Measurements from ENCODE around the gene PPP2R1B. TPM values are rescaled to one million over a fixed set of nuclear protein-coding genes. Genes with fewer than 3 reads are reported as not detected.

The PPP2R1B gene
- total RNA-seq, 1 donor from 2014 or later, result 57.7 TPM

DNA sequence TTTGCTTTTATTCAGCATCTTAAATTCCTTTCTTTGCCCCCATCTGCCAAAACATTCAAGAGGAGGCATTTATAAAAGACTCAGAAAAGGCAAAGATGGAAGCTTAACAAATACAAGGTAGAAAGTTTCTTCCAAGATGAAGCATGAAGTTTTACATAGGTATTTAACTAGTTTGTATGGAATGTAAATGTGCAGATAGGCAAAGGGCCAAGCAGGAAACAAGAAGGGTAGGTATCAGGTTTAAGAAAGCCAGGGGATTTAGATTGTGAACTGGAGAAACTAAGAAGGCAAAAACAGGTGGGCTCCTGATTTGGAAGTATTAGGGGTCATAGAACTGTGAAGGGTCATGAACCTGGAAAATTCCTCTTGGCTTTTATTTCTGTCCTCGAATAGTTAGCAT, 62.6 kb downstream of the PPP2R1B start:
- Mint-ChIP-seq H3K27ac (no peak overlapping the region), H3K4me1 (ENCODE audit: low read depth) (peaks cover 15% of the 10 kb centered on the region), H3K27me3 (ENCODE audit: low read depth) (no peaks in the 10 kb centered on the region), H3K36me3 (ENCODE audit: low read depth) (peaks cover 26% of the 10 kb centered on the region), H3K9me3 (no peaks in the 10 kb centered on the region), H3K4me3 (ENCODE audit: low read depth) (no peak overlapping the region)
- intact Hi-C loops (cut with micrococcal nuclease), result no loop called here
- no peak for DNase-seq (ENCODE audit: low spot score)

- H3K27me3 Mint-ChIP-seq (ENCODE audit: low read depth), result no peaks in the 10 kb centered on the region
Measured at GRCh38 chr11:111702623-111703022, 63.6 kb downstream of the PPP2R1B start.

DNA sequence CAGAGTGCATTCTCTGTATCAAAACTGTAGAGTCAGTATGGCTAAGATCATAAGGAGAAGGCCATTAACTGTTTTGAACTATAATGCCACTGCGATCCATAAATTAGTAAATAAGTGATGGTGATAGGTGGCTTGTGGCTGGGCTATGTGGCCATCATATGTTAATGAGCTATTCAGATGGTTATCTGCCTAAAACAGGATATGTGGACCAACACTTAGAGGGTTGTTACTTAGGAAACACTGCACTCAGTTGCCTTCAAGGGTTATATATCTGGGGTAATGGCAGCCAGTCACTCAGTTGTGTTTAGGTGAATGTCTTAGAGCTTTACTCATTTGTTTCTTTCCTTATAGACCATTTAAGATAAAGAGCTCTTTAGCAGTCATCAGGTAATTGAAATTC, 66.0 kb downstream of the PPP2R1B start:
- Mint-ChIP-seq H3K27me3 (ENCODE audit: low read depth) (no peaks in the 10 kb centered on the region), H3K4me3 (ENCODE audit: low read depth) (no peak overlapping the region), H3K27ac (no peak overlapping the region), H3K36me3 (ENCODE audit: low read depth) (peaks cover 21% of the 10 kb centered on the region), H3K4me1 (ENCODE audit: low read depth) (peaks cover 17% of the 10 kb centered on the region), H3K9me3 (no peaks in the 10 kb centered on the region)
- DNase-seq (ENCODE audit: low spot score), result no peak
- intact Hi-C loops (cut with micrococcal nuclease), result no loop called here

More at GRCh38 chr11:111702623-111703022, 63.6 kb downstream of the PPP2R1B start:
- H3K4me3 Mint-ChIP-seq (ENCODE audit: low read depth), result no peak overlapping the region
- DNase-seq (ENCODE audit: low spot score), result no peak
- H3K36me3 Mint-ChIP-seq (ENCODE audit: low read depth), result peaks cover 26% of the 10 kb centered on the region
- H3K9me3 Mint-ChIP-seq, result no peaks in the 10 kb centered on the region
- intact Hi-C loops (cut with micrococcal nuclease), result no loop called here
- H3K27ac Mint-ChIP-seq, result no peak overlapping the region
- peaks cover 17% of the 10 kb centered on the region for H3K4me1 Mint-ChIP-seq (ENCODE audit: low read depth)

DNA sequence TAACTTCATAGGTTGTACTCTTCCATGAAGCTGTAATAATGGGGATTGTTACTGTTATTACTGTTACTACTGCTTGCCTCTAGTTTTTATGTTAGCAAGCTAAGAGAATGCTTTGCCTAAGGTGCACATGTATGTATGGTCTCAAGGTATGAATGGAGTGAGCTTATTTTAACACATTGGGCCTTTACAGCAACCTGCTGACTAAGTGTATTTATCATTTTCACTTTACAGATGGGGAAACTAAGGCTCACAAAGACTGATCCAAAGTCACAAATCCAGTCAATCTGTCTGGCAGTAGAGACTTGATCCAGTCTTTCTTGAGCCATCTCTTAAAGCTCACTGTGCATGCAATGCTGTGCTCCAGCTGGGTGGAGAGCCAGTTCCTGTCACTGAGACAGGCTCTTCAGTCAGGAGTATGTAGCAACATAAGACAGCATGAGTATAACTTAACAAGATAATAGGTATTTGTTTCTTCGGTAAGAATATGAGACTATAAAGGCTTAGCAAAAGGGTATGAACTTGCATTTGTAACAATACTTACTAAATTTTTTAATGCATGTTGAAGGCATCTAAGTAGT, 66.5 kb downstream of the PPP2R1B start:
- H3K36me3 Mint-ChIP-seq (ENCODE audit: low read depth), result peaks cover 16% of the 10 kb centered on the region
- intact Hi-C loops (cut with micrococcal nuclease), result loop anchor here (10.0 kb wide), 1 partner anchor 95 kb away; the partner anchor contains the start of gene SIK2

GRCh38 chr11:111698852-111699559, 67.2 kb downstream of the PPP2R1B start:
- Mint-ChIP-seq H3K4me3 (ENCODE audit: low read depth) (no peak overlapping the region), H3K27ac (no peak overlapping the region), H3K36me3 (ENCODE audit: low read depth) (peaks cover 16% of the 10 kb centered on the region), H3K27me3 (ENCODE audit: low read depth) (no peaks in the 10 kb centered on the region), H3K9me3 (no peaks in the 10 kb centered on the region), H3K4me1 (ENCODE audit: low read depth) (peaks cover 17% of the 10 kb centered on the region)
- no peak for DNase-seq (ENCODE audit: low spot score)
- intact Hi-C loops (cut with micrococcal nuclease), result loop anchor here (10.0 kb wide), 1 partner anchor 94 kb away; the partner anchor contains the start of gene SIK2

More for the DNA sequence above, 66.5 kb downstream of the PPP2R1B start:
- DNase-seq (ENCODE audit: low spot score), result no peak
- H3K4me1 Mint-ChIP-seq (ENCODE audit: low read depth), result peaks cover 17% of the 10 kb centered on the region
- no peaks in the 10 kb centered on the region for H3K9me3 Mint-ChIP-seq
- no peaks in the 10 kb centered on the region for H3K27me3 Mint-ChIP-seq (ENCODE audit: low read depth)
- H3K4me3 Mint-ChIP-seq (ENCODE audit: low read depth), result no peak overlapping the region
- no peak overlapping the region for H3K27ac Mint-ChIP-seq

DNA sequence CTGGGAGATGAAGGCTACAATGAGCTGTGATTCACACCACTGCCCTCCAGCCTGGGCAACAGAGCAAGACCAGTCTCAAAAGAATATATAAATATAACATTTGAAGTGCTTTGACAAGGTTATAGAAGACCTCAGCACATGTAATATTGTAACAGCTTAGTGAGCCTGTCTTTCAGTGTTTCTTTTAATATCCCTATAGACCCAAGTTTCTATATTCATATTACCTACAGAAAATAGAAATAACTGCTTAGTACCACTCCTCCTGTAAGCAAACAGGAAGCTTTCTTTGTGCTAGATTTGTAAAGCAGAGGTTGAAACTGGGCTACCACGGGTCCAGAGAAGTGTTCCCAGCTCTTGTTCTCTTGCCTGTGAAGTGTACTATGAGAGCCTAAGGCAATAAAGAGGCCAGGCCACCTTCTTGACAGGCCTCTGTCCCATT, 68.2 kb downstream of the PPP2R1B start:
- no peak overlapping the region for H3K27ac Mint-ChIP-seq
- no peak for DNase-seq (ENCODE audit: low spot score)
- H3K36me3 Mint-ChIP-seq (ENCODE audit: low read depth), result peaks cover 8% of the 10 kb centered on the region
- no peaks in the 10 kb centered on the region for H3K27me3 Mint-ChIP-seq (ENCODE audit: low read depth)
- intact Hi-C loops (cut with micrococcal nuclease), result loop anchor here (10.0 kb wide), 1 partner anchor 93 kb away; the partner anchor contains the start of gene SIK2
- no peak overlapping the region for H3K4me3 Mint-ChIP-seq (ENCODE audit: low read depth)
- peaks cover 18% of the 10 kb centered on the region for H3K4me1 Mint-ChIP-seq (ENCODE audit: low read depth)
- H3K9me3 Mint-ChIP-seq, result no peaks in the 10 kb centered on the region

GRCh38 chr11:111696556-111696955, 69.6 kb downstream of the PPP2R1B start:
- Mint-ChIP-seq H3K36me3 (ENCODE audit: low read depth) (peaks cover 4% of the 10 kb centered on the region), H3K4me1 (ENCODE audit: low read depth) (peaks cover 18% of the 10 kb centered on the region), H3K9me3 (no peaks in the 10 kb centered on the region), H3K4me3 (ENCODE audit: low read depth) (no peak overlapping the region), H3K27ac (no peak overlapping the region), H3K27me3 (ENCODE audit: low read depth) (no peaks in the 10 kb centered on the region)
- DNase-seq (ENCODE audit: low spot score), result no peak
- intact Hi-C loops (cut with micrococcal nuclease), result loop anchor here (10.0 kb wide), 1 partner anchor 92 kb away; the partner anchor contains the start of gene SIK2

DNA sequence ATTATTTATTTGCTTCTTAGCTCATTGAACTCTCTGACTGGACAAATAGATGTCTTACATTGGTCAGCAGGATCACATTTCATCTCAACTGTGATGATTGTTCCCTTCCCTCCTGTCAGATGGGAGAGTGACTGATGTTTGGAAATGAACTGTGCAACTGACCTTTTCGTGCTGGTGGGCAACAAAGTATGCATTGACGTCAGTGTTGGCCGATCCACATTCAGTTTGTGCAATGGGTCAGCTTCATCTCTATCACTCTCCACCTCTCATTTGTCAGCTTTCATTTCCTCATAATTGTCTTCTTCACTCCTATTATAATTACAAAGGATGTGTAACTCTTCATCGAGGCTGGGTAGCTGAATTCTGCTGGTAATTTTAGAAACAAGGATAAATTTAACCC, 71.3 kb downstream of the PPP2R1B start:
- DNase-seq (ENCODE audit: low spot score), result no peak
- peaks cover 13% of the 10 kb centered on the region for H3K4me1 Mint-ChIP-seq (ENCODE audit: low read depth)
- H3K9me3 Mint-ChIP-seq, result no peaks in the 10 kb centered on the region
- H3K36me3 Mint-ChIP-seq (ENCODE audit: low read depth), result peaks cover 8% of the 10 kb centered on the region
- intact Hi-C loops (cut with micrococcal nuclease), result loop anchor here (10.0 kb wide), 1 partner anchor 90 kb away; the partner anchor contains the start of gene SIK2
- no peak overlapping the region for H3K4me3 Mint-ChIP-seq (ENCODE audit: low read depth)
- H3K27me3 Mint-ChIP-seq (ENCODE audit: low read depth), result no peaks in the 10 kb centered on the region
- no peak overlapping the region for H3K27ac Mint-ChIP-seq

GRCh38 chr11:111693224-111693937, 72.8 kb downstream of the PPP2R1B start:
- Mint-ChIP-seq H3K4me3 (ENCODE audit: low read depth) (no peak overlapping the region), H3K9me3 (no peaks in the 10 kb centered on the region), H3K4me1 (ENCODE audit: low read depth) (peaks cover 2% of the 10 kb centered on the region), H3K27me3 (ENCODE audit: low read depth) (no peaks in the 10 kb centered on the region), H3K36me3 (ENCODE audit: low read depth) (peaks cover 16% of the 10 kb centered on the region), H3K27ac (no peak overlapping the region)
- no peak for DNase-seq (ENCODE audit: low spot score)
- intact Hi-C loops (cut with micrococcal nuclease), result loop anchor here (10.0 kb wide), 1 partner anchor 89 kb away; the partner anchor contains the start of gene SIK2

GRCh38 chr11:111691741-111692140, 74.4 kb downstream of the PPP2R1B start:
- Mint-ChIP-seq H3K27me3 (ENCODE audit: low read depth) (no peaks in the 10 kb centered on the region), H3K4me3 (ENCODE audit: low read depth) (no peak overlapping the region), H3K4me1 (ENCODE audit: low read depth) (peaks cover 2% of the 10 kb centered on the region), H3K27ac (no peak overlapping the region), H3K36me3 (ENCODE audit: low read depth) (peaks cover 22% of the 10 kb centered on the region), H3K9me3 (no peaks in the 10 kb centered on the region)
- intact Hi-C loops (cut with micrococcal nuclease), result loop anchor here (10.0 kb wide), 1 partner anchor 87 kb away; the partner anchor contains the start of gene SIK2
- DNase-seq (ENCODE audit: low spot score), result no peak

GRCh38 chr11:111691176-111691575, 75.0 kb downstream of the PPP2R1B start:
- intact Hi-C loops (cut with micrococcal nuclease), result loop anchor here (10.0 kb wide), 1 partner anchor 86 kb away; the partner anchor contains the start of gene SIK2
- DNase-seq (ENCODE audit: low spot score), result no peak
- no peaks in the 10 kb centered on the region for H3K27me3 Mint-ChIP-seq (ENCODE audit: low read depth)
- peaks cover 2% of the 10 kb centered on the region for H3K4me1 Mint-ChIP-seq (ENCODE audit: low read depth)
- H3K4me3 Mint-ChIP-seq (ENCODE audit: low read depth), result no peak overlapping the region
- no peak overlapping the region for H3K27ac Mint-ChIP-seq
- H3K36me3 Mint-ChIP-seq (ENCODE audit: low read depth), result peaks cover 22% of the 10 kb centered on the region
- no peaks in the 10 kb centered on the region for H3K9me3 Mint-ChIP-seq

- no peaks in the 10 kb centered on the region for H3K27me3 Mint-ChIP-seq (ENCODE audit: low read depth)
Measured at GRCh38 chr11:111688013-111688412, 78.2 kb downstream of the PPP2R1B start.

More at GRCh38 chr11:111688013-111688412, 78.2 kb downstream of the PPP2R1B start:
- Mint-ChIP-seq H3K27ac (no peak overlapping the region), H3K4me3 (ENCODE audit: low read depth) (no peak overlapping the region), H3K36me3 (ENCODE audit: low read depth) (peaks cover 18% of the 10 kb centered on the region), H3K4me1 (ENCODE audit: low read depth) (no peaks in the 10 kb centered on the region), H3K9me3 (no peaks in the 10 kb centered on the region)
- intact Hi-C loops (cut with micrococcal nuclease), result no loop called here
- DNase-seq (ENCODE audit: low spot score), result no peak
